Head of caudate nucleus (tissue), 42 donors: Measurements from ENCODE around the gene GUCY1B1.

Experiments
- DNase-seq, 42 donors: peaks; one replicate each; pipeline versions ENCODE4 v3.0.0 to v3.0.0-alpha.2; 2020 to 2021; ENCODE audit warnings: mixed read lengths in 7 of 42
- intact Hi-C: fragments of 100-400 bp; cut with DNase I; formaldehyde crosslinking; loops from one replicate; pipeline ENCODE4 v1.15.0; 2022

GUCY1B1 gene

DNA sequence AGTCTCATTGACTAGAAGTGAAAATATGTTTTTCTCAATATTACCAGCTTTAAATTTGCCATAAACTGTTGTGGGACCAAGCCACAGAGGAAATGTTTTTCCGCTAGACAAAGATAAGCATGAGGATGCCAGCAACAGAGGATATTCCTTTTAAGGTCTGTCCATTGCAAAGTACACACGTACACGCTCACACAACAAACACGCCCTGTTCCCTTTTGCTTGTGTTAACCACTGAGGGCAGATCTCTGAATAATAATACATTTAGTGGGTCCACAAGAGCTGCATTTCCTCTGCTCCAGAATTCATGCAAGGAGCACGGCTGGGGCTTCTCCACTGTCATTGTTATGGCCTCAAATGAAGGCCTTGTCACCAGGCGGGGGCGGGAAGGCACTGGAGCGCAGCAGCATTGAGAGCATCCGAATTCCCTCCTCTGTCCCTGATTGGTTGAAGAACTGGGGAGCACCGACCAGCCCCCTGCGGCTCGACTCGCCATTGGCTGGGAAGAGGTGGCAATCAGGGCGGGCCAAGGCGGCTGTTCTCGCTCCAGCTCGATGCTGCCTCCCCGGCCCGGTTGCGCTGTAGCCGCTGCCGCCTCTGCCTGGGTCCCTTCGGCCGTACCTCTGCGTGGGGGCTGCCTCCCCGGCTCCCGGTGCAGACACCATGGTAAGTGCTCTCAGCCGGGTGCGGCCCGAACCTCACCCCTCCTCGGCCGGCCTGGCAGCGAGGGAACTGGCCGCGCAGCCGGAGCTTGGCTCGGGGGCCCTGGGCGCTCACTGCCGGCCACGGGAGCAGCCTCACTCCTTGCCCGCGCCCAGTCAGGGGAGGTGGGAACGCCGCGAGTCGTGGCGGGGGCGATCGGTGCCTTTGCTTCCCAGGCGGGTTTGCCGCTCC, at the start of gene GUCY1B1:
TSS of gene GUCY1B1 (plus strand) at position 541 of the 891 bp plus-strand sequence. CDS start at position 661, 120 bp downstream.
- intact Hi-C loops: no loop called here

DNA sequence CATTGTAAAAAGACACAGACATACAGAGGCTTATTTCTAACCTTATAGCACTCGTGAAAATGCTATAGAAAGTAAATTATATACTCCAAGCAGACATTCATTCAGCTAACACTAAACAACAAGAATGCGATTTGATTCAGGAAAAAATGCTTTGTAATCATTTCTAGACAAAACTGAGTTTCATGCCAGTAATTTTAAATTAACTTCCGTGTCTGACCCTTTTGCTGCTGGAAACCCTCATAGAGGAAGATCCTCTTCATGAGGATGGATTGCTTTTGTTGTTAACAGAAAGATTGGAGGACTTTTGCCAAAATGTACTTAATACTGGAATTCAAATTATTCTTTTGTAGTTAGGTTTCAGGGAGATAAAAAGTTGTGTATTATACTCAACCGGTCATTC, 48.9 kb upstream of the GUCY1B1 start:
- intact Hi-C loops: no loop called here
- no peak for DNase-seq

More for the DNA sequence above, at the start of gene GUCY1B1:
- DNase-seq: peak; percentile 93 to 99 (median 99)

DNA sequence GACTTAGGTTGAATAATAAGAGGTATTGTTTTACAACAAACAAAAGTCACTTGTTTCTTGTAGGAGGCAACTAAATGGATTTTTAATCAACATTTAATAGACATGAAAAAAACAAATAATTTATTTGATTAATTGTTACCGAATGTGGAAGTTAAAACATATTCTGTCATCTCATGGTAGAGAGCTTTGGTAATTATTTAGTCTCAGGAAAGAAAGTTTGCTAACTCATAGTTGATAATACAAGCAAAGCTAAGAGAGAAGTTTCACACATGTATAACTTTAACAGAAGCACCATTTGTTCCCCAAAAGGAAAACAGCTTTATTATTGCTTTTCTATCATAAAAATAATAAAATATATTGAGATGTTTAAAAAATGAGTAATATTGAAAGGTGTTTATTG, 47.3 kb upstream of the GUCY1B1 start:
- intact Hi-C loops: no loop called here
- no peak for DNase-seq

DNA sequence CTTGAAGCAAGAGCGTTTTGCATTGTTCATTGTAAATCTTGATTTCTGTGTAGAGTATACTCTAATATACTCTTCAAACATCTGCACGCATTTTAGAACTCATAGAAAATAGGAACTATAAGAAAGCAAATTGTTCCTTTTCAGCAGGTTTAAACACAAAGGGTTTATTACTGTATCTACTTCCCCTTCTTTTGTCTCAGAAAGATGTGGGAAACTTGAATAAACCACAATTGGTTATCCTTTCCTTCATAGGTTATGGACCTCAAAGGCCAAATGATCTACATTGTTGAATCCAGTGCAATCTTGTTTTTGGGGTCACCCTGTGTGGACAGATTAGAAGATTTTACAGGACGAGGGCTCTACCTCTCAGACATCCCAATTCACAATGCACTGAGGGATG, 46.0 kb upstream of the GUCY1B1 start:
- no peak for DNase-seq
- intact Hi-C loops: no loop called here

DNA sequence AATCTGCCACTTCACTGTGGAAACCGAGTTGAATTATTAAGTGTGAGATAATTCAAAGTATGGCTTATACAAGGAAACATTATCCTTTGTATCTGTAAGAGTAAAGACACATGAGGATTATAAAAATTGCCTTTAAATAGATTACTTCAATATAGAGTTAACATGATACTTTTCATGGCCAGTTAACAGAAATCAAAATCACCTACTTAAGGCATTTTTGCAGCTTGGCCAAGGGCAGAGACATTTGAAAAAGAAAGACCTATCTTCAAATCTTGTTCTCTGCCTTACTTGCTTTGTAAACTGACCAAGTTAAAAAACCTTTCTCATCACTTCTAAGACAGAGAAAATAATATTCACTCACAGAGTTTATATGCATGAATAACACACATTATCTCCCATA, 44.9 kb upstream of the GUCY1B1 start:
- intact Hi-C loops: no loop called here
- no peak for DNase-seq

GRCh38 chr4:155722336-155722735, 36.5 kb upstream of the GUCY1B1 start:
- intact Hi-C loops: no loop called here
- no peak for DNase-seq

DNA sequence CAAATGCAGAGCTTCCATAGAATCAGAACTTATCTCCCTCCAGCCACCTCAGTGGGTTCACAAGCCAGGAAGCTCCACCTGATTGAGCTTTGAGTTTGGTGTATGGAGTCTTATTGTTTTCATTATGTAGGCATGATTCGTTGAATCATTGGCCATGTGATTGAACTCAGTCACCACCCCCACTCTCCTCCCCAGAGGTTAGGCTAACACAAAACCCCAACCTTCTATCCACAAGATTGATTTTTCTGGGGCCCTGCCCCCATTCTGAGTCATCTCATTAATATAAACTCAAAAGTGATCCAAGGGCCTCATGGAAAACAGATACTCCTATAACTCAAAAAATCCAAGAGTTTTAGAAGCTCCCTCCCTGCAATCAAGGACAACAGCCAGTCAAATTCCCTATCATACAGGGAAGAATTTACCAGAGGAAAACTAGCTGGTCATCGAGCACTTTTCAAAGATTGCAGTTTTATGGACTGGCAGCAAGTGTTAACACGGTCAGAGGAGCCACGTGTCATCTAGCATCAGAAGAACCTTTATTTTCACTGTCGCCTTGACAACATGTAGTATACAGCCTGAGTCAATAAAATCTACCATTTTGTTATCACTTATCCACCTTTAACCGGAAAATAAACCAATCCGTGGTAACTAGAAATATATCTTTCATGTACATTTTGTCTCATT, 35.9 kb upstream of the GUCY1B1 start:
- DNase-seq: peak in 2 of 42 donors; percentile 11 to 25
- intact Hi-C loops: no loop called here

- intact Hi-C loops: no loop called here
- no peak for DNase-seq
Observed at GRCh38 chr4:155724731-155725130, 34.1 kb upstream of the GUCY1B1 start.

DNA sequence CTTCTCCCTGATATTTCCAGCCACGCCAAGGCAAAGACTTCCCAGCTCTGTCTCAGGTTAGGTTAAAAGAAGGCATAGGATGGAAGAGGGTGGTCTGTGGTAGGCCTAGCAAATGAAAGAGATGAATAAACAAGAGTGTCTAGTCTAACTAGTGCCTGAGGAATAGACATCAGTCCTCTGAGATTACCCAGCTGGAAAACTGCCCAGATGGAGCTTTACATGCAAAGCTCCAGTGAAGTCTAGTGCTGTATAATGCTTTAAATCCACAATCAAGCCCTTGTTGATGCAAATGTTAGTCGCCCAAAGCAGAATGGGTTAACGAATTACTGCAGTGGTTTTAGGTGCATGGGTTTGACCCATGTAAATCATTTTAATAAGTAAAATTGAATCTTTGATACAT, 24.8 kb upstream of the GUCY1B1 start:
- DNase-seq: no peak
- intact Hi-C loops: no loop called here

DNA sequence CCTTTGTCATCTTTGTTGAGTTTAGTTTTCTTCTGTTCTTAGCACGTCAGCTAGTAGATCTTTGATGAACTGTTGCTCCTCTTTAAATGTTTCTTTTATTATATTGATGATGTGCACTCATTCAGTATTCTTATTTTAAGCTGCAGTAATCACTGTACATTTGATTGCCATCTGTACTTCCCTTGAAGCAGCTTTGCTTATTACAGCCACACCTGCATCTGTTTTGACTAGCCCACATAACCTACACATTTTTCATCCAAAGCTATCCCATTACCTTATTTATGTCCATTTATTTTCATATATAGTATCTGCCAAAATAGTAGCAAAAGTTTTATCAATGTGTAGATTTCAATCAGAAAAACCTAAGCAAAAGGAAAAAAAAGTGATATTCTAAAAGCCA, 23.9 kb upstream of the GUCY1B1 start:
- intact Hi-C loops: no loop called here
- DNase-seq: no peak

GRCh38 chr4:155735496-155735895, 23.3 kb upstream of the GUCY1B1 start:
- intact Hi-C loops: no loop called here
- no peak for DNase-seq

DNA sequence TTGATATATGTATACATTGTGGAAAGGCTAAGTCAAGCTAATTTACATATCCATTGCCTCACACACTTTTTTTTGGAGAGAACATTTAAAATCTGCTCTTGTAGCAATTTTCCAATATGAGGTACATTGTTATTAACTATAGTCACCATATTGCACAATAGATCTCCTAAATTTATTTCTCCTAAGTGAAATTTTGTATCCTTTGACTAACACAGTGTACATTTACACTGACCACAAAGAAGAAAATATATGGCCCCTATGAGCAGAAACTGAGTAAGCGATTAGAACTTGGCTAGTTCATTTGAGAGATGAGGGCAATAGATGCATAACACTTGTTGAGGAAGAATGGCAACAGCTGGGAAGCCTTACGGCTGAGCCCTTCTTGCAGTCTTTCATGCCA, 20.3 kb upstream of the GUCY1B1 start:
- DNase-seq: no peak
- intact Hi-C loops: no loop called here

DNA sequence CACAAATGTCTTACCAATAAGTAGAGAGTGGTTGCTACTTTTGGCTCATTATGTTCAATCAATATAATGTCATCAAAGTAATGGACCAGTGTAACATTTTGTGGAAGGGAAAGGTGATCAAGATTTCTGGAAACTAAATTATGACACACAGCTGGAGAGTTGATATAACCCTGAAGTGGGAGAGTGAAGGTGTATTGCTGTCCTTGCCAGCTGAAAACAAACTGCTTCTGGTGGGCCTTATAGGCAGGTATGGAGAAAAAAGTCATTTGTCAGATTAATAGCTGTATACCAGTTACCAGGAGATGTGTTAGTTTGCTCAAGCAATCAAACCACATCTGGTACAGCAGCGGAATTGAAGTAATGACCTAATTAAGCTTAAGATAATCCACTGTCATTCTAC, 17.3 kb upstream of the GUCY1B1 start:
- intact Hi-C loops: no loop called here
- DNase-seq: no peak

GRCh38 chr4:155742310-155743015, 16.4 kb upstream of the GUCY1B1 start:
- intact Hi-C loops: no loop called here
- DNase-seq: no peak

DNA sequence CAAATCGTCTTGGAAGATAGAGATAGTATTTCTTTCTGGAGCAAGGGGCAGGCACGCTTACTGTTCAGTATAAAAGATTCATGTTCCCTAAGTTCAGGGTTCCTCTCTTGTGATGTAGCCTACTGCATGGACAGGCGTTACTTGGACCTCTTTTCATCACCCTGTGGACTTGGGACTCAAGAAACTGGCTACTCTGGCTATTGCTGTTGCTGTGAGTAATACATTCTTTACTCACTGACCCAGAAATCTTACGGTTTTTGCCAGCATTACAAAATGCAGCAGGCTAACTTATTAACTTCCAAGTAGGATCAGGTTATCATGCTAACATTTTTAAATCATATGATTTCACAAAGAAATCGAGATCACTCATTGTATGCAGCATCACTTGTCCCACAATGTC, 12.8 kb upstream of the GUCY1B1 start:
- intact Hi-C loops: no loop called here
- no peak for DNase-seq

DNA sequence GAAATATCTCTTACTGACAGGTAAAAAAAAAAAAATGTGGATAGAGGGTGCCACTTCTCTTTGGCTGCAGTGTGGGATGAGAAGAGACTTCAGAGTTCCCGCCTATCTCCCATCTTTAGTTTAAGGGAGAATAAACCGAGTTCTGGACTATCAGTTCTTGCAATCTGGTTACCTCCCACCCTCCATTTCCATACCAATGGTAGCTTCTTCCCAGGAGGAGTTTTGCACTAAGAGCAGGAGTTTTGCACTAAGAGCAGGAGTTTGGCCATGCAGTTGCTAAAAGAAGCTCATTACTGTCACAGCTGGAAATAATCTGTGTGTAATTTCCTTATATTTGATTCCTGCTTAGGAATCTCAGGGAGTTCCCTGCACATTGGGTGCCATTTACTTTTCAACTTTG, 10.8 kb upstream of the GUCY1B1 start:
- intact Hi-C loops: no loop called here
- no peak for DNase-seq

DNA sequence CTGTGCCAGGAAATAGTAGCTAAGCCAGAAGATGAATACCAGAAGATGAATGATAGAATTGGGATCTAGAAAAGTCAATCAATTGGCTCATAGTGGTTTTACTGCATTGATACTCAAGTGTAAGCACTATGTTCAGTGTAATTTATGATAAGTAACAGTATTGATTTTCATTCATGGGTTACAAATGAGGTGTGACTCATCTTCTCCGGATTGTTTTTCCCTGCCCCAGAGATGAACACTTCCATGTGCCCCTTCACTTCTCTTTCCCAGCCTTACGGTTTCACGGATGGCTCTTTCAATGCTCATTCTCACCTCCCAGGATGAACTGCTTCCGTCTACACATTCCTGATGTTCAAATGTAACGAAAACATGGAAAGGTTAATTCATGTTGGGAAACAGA, 9.8 kb upstream of the GUCY1B1 start:
- intact Hi-C loops: no loop called here
- no peak for DNase-seq

- DNase-seq: no peak
- intact Hi-C loops: no loop called here
Observed at GRCh38 chr4:155751569-155751968, 7.3 kb upstream of the GUCY1B1 start.

DNA sequence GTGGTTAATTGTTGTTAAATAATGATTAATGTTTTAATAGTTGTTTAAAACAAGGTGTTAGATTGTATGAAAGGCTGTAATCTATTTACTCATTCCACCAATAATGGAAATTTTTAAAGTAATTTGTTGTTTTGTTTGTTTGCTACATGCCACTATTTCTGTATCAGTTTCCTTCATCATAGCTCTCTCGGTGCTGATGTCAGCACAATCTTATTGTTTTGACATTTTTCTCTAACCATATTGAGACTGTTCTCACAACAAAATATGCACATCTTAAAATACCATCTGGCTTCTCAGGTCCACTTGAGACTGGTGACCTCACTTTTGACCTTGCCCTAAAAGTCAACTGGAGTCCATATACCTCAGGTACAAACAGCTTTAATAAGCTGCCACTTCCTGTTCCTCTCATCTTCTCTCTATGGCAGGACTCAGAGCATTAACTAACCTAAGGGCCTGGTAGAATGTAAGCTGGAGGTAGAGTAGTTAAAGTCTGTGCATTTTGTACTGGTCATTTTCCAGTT, 1.0 kb upstream of the GUCY1B1 start:
- intact Hi-C loops: no loop called here
- no peak for DNase-seq
